B cell (primary cell): ENCODE results near the gene NAB2.

Experiments used
- CTCF ChIP-seq: fragments of 200-600 bp; IDR thresholded peaks from one replicate; pipeline ENCODE4 v1.8.0; 2022; ENCODE audit warnings: antibody characterized with exemption, mild to moderate bottlenecking
- EZH2 ChIP-seq: IDR thresholded peaks from 2 replicates; pipeline ENCODE4 v1.6.1; 2012; ENCODE audit warnings: borderline replicate concordance, low read depth, mild to moderate bottlenecking, moderate library complexity, low read length; ENCODE audit not compliant: insufficient read depth, poor library complexity, severe bottlenecking

- TF ChIP-seq CTCF (no peak), EZH2 (no peak)
Observed at GRCh38 chr12:57110104-57111030, 21.5 kb downstream of the NAB2 start.
